ENCODE measurements around the gene LSS.
"Not testable (repeated sequence)": the region's sequence is repeated elsewhere in the genome, so short reads cannot be mapped to it uniquely, and the experiment has no call there.

The LSS gene

DNA sequence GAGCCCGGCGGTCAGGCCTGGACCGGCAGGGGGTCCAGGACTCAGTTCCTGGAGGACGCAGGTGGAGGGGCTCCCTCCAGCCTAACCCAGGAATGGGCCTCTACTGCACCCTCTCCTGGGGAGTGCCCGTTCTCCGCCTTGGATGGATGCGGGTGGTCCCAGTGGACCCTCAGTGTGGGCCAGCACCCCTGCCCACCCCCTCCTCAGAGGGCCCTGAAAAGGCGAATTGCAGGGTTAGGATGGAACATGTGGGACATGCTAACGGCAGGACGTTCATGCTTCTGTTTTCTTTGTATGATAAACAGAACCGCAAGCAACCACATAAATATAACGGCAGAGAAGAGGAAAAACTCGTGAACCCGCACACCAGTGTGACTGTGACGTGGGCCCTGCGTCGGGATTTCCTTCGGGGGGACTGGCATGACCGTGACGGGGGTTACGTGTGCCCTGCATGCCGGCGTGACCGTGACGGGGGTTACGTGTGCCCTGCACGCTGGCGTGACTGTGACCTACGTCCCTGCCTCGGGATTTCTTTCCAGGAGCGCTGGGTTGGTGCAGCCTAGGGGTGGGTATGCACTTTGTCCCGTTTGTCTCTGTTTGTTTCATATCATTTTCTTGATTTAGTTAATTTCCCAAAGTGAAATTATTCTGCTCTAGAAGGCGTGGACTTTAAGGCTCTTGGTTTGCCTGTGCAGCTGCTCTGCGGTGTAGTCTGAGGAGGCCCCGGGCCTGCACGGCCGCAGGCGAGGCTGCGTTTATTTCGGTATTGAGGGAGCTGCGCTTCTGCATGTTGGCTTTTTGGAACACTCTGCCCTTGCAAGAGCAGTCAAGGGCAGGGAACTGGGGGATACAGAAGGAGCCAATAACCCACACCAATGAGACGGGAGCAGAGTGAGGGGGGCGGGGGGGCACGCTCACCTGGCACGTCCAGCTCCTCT lies 76.3 kb downstream of the LSS start:
- peak; percentile 0 for DNase-seq

DNA sequence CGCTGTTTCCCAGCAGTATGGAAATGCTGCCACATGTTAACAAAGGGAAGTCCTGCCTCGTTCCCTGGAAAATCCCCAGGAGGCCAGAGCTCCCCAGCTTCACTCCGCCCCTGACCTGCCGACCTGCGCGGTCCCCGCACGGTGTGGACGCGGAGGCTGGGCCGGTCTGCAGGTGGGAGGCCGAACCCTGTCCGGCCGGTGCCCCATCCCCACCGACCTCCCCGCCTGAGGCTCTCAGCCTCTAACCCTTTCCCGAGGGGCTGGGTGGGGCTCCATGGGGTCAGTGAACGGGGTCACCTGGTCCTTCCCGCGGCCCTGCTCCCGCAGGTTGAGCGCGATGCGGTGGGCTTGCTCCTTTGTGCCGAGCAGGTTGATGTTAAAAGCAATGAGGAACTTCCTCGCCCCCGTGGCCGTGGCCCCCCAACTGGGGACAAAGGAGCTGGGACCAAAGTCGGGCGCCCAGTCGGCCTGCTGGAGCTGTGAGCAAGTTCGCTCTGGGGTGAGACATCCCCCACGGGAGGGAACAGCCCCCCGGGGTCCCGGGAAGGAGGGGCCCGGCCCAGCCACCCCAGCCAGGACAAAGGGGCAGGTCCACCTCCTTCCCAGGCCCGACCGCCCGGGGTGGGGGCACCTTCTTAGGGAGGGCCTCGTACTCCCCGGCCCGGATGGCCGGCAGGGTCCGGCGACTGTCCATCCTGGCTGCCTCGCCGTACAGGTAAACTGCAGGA lies 77.1 kb downstream of the LSS start:
- peak; percentile 2 for DNase-seq

DNA sequence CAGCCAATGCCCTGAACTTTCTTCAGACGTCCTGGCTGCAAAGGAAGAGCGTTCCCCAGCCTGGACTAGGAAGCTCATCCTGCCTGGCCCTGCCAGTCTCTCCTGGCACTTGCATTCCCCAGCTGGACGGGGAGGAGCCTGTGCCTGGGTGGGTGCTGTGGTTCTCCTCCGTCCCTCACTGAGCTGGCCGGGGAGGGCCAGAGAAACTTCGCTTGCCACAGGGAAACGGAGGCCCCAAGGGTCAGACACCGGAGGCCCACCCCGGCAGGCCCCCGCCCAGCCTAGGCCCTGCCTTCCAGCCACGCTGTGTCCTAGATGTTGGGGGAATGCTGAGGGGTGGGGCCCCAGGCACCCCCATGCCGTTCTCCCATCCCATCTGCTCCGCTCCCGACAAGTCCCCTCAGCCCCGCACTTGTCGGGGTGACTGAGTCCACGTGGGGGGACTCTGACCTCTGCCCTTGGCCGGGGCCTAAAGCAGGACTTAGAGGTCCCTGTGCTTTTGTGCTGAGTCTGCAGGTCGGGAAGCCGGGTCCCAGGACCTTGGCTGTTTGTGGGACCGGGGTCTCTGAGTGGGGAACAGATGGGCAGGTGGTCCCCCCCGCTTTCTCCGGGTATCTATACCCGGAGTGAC lies 78.0 kb downstream of the LSS start:
- DNase-seq = peak; percentile 0

DNA sequence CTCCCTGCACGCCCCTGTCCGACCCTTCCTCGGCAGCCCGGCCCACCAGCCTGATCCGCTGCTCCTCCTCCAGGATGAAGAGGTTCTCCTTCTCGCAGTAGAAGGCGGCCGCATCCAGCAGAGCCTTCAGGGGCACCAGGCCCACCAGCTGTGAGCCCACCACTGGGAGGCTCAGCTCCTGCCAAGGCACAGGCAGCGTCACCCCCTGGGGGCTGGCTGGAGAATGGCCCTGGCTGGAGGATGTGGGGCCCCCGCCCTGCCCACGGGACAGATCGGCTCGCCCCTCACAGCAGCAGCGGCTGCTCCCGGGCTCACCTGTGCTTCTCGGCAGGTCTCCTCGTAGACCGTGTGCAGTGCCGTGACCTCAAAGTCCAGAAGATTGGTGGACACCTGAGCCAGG lies 78.5 kb downstream of the LSS start:
- DNase-seq = no peak

DNA sequence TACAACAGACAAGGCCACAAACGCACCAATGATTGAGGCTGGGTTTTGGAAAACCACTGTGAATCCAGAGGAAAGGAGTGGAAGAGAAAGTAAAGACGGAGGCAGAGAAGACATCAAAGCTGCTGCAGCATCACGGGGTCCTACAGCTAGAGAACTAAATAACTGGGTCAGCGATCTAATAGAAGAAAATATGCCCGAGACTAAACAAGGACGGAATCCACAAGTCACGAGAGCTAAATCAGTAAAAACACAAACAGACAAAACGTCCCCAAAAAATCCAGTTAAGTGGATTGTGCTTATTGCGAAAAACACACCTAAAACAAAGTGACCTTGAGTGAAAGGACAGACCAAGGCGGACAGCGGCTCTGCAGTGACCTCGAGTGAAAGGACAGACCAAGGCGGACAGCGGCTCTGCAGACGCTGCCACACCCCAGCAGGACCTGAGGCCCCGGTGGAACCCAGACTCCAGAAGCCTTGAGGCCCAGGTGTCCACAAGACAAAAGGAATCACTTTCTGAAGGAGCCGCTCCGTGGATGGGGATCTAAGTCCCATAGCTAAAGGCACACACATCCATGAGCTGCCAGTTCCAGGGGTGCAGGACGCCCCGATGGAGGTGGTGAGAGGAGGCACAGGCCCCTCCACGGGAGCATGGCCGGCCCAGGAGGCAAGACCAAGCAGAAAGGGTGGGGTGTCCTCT lies 79.2 kb downstream of the LSS start:
- DNase-seq = no peak

DNA sequence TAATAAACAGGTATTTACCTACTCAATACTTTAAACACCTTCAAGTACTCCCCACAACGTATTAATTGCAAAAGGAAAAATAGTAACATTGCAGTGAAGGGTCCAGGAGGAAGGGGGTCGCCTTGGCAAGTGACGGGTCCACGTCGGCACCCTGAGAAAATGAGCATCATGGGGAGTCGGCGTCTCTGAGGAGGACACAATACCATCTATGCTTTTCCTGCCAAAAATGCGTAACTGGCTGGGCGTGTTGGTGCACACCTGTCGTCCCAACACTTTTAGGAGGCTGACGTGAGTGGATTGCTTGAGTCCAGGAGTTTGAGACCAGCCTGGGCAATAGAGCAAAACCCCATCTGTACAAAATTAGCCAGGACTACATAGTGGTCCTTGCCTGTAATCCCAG lies 80.5 kb downstream of the LSS start:
- no peak for DNase-seq

DNA sequence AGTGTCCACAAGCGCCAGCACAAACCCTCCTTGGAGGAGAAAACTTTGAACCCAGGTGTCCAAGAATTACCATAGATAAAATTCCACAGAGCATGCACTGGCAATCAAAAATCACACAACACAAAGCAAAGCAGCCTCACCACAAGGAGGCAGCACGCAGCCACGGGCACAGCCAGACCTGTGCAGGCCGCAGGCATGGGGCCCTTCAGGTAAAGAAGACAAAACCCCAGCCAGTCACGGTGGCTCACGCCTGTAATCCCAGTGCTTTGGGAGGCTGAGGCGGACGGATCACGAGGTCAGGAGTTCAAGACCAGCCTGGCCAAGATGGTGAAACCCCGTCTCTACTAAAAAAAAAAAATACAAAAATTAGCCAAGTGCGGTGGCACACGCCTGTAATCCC lies 81.1 kb downstream of the LSS start:
- DNase-seq = peak; percentile 72

DNA sequence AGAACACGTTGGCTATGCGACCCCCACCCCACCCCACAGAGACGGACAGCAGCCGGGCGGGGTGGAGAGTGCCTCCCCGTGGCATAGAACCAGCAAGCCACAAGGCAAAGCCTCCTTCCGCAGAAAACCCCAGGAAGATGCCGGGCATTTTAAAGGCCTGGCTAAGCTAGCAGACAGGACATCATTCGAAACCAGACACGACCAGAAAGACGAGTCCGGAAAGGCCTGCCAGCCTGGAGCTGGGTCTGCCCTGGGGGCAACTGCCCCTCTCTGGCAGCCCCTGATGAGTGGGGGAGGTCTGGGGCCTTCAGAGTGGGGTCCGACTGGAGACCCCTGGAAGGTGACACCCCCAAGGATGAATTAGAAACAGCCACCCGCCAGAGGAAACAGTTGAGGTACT lies 81.7 kb downstream of the LSS start:
- no peak for DNase-seq

DNA sequence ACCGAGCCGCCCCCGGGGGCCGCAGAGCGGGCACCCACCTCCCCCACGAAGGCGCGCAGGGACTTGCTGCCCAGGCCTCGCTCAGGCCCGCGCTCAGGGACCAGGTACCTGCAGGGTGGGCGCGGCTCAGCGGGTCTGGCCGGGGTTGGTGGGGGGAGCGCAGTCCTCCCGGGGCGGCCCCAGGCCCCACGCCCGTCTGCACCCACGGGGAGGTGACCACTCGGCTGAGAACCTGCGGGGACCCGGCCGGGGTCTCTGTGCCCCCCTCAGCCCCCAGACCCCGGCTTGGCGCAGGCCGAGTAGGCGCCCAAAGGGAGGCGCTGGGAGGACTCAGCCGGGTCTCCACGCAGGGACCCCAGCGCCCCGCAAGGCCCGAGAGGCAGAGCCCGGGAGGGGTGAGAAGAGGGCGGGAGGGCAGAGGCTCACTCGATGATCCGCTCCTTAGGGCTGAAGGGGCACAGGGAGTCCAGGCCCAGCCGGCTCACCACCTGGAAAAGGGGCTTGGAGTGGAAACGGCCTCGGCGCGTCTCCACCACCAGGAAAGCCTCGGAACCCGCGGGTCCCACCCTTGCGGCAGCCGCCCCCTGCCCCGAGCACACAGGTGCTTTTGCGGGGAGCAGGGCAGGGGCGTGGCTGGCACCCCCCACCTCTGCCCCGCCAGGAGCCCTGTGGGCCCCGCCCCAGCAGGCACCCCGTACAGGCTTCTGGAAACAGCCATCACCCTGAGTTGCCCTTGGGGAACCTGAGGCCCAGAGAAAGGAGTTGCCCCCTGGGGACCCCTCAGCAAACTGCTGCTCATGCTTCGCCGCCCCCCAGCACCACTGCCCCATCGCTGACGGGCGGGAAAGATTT lies 82.5 kb downstream of the LSS start:
- DNase-seq = no peak

DNA sequence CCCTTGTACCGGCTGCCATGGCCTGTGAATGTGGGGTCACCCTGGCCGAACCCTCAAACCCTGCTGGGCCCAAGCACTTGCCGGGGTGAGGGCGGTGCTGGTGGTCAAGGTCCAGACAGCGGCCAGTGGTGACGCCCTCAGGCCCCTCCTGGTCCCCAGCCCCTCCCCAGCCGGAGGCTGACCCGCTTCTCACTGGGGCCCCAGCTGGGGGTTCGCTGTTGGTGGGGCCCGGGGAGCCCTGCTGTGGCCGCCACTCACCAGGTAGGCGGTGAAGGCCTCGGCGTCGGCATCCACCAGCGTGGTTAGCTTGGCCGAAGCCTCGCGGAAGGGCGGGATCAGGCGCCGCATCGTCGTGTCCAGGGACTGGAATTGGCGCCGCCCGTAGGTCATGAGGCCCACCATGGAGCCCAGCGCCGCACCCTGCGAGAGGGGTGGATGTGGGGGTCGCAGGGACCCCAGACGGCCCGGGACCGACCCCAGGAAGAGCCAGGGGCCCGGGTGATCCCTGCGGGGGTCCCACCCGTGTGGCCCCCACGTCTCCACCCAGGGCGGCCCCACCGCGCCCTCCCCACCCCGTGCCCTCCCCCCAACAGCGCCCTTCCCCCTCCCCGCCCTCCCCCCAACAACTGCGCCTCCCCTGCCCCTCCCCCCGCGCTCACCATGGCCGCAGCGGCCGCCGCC lies 83.3 kb downstream of the LSS start:
- DNase-seq = no peak

DNA sequence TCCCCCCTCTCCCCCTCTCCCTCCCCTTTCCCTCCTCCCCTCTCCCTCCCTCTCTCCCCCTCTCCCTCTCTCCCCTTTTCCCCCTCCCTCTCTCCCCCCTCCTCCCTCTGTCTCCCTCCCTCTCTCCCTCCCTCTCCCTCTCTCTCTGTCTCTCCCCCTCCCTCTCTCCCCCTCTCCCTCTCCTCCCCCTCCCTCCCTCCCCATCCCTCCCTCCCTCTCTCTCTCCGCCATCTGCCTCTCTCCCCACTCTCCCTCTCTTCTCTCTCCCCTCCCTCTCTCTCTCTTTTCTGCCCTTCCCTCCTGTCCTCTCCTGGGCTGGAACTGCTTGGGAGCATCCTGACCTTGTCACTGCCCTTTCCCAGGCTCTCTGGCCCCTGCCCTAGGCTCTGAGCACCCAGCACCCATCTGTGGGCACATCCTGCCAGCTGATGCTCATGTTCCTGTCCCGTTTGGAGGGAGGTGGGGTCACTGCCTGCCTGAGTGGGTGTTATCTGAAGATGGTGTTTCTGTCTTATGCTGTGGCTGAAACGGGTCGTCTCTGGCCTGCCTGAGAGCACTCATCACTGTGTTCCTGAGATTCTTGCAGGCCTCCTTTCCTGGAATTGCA lies 84.0 kb downstream of the LSS start:
- DNase-seq = peak; percentile 28

DNA sequence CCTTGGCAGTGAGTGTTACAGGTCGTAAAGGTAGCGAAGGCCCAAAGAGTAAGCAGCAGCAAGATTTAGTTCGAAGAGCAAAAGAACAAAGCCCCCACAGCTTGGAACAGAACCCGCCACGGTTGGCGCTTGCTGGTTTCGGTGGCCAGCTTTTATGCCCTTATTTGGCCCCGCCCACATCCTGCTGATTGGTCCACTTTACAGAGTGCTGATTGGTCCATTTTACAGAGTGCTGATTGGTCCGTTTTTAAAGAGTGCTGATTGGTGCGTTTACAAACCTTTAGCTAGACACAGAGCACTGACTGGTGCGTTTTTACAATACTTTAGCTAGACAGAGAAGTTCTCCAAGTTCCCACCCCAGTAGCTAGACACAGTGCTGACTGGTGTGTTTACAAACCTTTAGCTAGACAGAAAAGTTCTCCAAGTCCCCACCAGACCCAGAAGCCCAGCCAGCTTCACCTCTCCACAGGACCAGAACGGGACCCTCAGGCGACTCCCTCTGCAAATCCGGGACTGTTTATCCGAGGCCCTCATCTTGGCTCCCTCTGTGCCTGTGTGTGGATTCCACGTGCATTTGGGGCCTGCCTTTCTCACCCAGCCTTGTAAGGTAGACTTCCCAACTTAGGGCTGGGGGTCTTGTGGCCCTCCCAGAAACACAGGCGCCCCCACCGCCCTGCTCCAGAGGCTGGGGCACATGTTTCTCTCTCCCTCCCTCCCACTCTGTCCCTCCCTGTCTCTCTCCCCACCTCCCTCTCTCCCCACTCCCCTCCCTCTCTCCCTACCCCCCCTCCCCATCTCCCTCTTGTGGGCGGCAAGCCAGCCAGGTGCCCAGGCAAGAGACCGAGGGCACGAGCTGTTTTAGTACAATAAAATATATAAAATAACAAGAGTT lies 85.7 kb downstream of the LSS start:
- DNase-seq = peak; percentile 28

DNA sequence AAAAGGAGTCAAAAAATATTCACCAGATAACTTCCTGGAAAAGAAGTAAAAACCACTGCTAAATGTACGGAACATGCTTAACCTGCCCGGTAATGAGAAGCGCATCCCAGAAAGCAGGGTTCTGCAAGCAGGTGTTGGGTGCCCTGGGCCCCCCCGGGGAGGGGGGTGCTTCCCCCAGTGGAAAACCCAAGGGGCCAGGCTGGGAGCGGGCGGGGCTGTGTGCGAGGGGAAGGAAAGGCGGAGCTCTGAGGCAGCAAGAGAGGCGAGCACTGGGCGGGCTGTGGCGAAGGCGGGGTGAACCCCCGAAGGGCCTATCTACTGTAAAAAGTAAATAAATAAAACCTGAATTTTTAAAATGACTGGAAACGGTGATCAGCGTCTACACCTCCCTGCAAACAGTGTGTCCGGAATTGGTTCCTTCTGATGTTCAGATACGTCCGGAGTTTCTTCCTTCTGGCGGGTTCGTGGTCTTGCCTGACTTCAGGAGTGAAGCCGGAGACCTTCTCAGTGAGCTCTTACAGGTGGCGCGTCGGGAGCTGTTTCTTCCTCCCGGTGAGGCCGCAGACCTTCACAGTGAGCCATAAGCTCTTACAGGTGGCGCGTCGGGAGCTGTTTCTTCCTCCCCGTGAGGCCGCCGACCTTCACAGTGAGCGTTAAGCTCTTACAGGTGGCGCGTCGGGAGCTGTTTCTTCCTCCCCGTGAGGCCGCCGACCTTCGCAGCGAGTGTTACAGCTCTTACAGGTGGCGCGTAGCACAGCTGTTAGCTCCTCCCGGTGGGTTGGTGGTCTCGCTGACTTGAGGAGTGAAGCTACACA lies 86.6 kb downstream of the LSS start:
- DNase-seq = no peak

DNA sequence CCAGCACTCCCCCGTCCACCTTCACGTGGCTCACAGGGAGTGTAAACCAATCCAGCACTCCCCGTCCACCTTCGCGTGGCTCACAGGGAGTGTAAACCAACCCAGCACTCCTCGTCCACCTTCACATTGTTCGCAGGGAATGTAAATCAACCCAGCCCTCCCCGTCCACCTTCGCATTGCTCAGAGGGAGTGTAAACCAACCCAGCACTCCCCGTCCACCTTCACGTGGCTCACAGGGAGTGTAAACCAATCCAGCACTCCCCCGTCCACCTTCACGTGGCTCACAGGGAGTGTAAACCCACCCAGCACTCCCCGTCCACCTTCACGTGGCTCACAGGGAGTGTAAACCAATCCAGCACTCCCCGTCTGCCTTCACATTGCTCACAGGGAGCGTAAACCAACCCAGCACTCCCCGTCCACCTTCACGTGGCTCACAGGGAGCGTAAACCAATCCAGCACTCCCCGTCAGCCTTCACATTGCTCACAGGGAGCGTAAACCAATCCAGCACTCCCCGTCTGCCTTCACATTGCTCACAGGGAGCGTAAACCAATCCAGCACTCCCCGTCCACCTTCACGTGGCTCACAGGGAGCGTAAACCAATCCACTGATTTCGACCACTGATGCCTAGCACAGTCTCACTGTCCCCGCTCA lies 88.1 kb downstream of the LSS start:
- DNase-seq = not testable (repeated sequence)

DNA sequence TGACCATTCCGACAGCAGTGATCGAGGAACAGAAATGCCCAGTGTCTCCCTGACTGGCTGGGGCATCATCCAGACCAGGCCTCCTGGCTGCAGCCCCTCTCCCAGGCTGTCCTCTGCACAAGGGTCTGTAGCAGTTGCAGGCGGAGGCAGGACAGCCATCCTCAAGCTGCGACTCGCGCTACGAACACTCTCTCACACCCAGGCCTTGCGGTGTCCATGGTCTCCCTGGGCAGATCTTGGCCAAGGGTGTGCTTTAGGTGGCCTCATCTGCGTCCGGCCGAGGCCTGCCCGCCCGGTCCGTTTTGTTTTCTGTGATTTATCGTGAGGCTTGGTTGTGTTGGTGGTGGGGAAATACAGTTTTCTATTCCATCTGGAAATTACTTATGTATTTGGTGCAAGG lies 88.9 kb downstream of the LSS start:
- no peak for DNase-seq

DNA sequence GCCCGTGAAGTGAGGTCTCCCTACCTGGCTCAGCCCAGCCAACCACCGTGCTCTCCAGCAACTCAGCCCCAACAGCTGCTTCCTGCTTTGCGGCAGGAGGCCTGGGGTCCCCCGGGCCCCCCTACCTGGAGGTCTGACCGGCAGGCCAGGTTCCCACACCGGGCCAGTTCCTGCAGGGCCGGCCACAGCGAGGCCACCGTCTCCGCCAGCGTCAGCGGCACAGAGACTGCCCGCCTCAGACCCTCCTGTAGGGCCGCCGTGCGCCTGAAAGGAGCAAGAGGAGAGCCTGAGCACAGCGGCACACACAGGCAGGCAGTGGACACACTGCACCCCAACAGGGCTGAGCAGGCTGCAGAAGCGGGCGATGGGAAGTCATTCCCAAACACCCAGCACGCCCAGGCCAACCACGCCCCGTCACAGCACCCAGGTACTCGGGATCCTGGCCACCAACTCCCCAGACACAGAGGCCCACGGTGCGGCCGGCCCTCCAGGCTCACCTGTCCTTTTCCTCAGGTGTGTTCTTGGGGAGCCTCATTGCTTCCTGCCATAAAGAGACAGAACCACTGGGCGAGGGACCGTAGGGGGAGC lies 90.1 kb downstream of the LSS start:
- no peak for DNase-seq
